HG02623 (cell line): ENCODE results near the gene CATSPER2.
"Not testable (repeated sequence)": the region's sequence is repeated elsewhere in the genome, so short reads cannot be mapped to it uniquely, and the experiment has no call there.

ENCODE experiments used
- ATAC-seq: cut with Tn5 transposase; IDR thresholded peaks from one replicate; pipeline ENCODE4 v1.9.1; 2021; ENCODE audit warnings: moderate library complexity; ENCODE audit not compliant: unreplicated experiment

CATSPER2 gene

GRCh38 chr15:43648649-43649429 is at the start of gene CATSPER2:
Gene CATSPER2 (minus strand): TSS chr15:43648844. CDS start chr15:43648061, 783 bp downstream.
- ATAC-seq: no peak

GRCh38 chr15:43693148-43694022 is 44.7 kb upstream of the CATSPER2 start, which contains the start of gene CKMT1A:
Gene CKMT1A (plus strand): TSS chr15:43693859. CDS start chr15:43694051, 192 bp downstream.
- not testable (repeated sequence) for ATAC-seq

- not testable (repeated sequence) for ATAC-seq
These were observed 44.0 kb upstream of the CATSPER2 start for GRCh38 chr15:43692679-43693078.

- peak; percentile 94 for ATAC-seq
These were observed 41.1 kb upstream of the CATSPER2 start for GRCh38 chr15:43689604-43690301.

GRCh38 chr15:43674175-43674574 is 25.5 kb upstream of the CATSPER2 start:
- ATAC-seq: not testable (repeated sequence)

DNA sequence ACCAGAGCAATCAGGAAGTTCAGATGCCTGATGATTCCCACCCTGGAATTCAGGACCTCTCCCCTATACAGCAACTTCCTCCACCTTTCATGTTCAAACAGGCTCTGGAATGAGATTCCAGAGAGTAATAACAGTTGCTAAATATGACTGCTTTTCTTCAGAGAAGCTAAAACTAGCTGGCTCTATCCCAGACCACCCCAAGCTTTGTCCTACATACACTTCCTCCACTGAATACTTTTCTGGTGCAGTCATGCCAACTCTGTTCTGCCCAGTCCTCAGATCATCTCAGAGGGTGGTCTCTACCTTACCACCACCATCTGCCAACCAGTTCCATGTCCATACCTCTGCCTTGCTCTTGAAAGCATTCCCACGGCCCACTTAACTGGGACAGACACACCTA is 17.5 kb upstream of the CATSPER2 start:
- not testable (repeated sequence) for ATAC-seq

DNA sequence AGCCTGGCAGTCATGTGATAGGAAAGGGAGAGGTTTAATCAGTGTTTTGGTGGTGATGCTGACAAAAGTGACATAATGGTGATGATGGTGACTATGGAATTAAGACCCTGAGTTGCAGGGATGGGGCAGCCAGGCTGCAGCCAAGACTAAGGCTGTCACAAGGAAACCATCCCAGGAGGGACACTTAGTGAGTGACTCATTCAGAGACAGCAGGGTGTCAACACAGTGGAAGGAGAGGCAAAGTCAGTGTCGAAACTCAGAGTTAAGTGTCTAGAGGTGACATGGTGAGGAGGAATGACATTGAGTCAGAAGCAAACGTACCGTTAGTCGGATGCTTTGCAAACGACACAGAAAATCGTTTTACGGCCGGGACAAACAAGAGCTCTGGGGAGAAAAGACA is 14.7 kb upstream of the CATSPER2 start:
- not testable (repeated sequence) for ATAC-seq

GRCh38 chr15:43662293-43662692 is 13.6 kb upstream of the CATSPER2 start:
- not testable (repeated sequence) for ATAC-seq

DNA sequence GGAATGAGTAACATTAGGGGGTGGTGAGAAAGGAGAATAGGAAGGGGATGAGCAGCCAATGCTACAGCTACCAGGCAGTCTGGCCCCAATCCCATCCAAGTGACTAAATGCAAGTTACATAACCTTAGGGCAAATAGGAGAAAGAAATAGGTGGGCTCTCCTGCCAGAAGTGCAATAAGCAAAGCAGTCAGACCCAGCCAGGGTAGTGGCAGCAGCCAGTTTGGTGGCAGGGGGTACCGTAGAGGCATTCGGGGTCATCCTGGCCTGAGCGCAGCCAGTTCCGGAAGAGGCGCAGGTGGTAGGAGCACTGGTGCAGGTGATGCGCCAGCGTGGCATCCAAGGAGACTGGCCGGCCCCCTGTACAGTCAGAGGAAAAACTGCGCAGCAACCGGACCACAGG is 11.1 kb upstream of the CATSPER2 start:
- not testable (repeated sequence) for ATAC-seq

DNA sequence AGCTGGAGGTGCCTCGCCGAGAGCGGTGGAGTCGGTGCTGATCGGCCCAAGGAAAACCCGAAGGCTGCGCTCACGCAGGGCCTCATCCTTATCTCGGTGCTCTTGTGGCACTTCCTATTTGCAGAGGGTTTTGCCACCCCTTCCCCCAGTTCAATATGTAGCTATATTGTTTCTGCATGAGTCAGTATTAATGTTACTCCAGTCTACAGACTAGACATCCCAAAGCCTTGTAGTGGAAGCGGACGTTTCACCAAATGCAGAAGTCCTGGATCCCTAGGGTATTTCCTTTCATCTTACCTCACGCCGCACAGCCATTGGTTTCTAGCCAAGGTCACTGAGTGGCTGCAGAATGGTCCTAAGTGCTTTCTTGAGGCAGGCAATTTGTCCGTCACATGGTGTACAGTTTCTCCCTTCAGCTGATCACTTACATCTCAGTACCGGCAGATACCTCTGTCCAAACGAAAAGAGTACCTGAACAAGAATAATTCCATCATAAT is 834 bp upstream of the CATSPER2 start:
- not testable (repeated sequence) for ATAC-seq

DNA sequence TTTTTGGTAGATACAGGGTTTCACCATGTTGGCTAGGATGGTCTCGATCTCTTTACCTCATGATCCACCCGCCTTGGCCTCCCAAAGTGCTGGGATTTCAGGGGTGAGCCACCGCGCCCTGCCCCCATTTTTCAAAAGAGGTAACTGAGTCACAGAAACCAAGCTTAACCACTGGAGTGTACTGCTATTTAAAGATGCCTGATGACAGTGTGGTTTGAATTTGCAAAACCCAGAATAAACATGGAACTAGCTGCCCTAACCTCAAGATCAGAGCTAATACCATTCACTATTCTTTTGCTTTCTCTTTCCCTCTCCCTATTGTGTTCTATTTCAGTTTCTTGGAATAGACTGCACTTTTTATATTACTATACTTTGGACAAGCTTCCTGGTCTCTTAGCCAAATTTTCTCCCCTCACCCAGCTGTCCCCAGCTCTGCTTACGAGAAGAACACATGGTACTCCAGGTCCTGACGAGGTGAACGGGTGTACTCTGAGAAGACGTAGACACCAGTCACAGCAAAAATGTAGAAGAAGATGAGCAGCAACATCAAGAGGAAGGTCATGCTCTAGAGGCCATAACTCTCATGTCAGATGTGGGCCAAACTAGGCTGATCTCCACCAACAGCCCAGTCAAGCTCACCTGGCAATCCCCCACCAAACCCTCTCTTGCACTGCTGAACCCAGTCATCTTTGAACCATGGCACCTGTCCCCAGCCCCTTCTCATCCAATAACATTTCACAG is 10.0 kb downstream of the CATSPER2 start:
- ATAC-seq: not testable (repeated sequence)

- not testable (repeated sequence) for ATAC-seq
These were observed 21.7 kb downstream of the CATSPER2 start for GRCh38 chr15:43626937-43627336.

DNA sequence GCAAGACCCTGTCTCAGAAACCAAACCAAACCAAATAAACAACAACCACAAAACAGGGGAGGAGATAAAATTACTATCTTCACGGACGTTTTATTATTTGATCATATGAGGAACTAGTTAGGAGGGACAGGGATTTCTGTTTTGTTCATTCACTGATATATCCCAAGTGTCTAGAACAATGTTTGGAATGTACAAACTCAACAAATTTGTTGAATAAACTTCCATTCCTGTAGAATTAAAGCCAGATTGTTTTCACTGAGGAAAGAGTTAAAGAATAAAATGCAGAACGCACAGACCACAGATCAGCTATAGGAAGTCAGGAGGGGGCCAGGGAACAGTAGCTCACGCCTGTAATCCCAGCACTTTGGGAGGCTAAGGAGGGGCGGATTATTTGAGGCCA is 23.5 kb downstream of the CATSPER2 start:
- ATAC-seq: no peak

DNA sequence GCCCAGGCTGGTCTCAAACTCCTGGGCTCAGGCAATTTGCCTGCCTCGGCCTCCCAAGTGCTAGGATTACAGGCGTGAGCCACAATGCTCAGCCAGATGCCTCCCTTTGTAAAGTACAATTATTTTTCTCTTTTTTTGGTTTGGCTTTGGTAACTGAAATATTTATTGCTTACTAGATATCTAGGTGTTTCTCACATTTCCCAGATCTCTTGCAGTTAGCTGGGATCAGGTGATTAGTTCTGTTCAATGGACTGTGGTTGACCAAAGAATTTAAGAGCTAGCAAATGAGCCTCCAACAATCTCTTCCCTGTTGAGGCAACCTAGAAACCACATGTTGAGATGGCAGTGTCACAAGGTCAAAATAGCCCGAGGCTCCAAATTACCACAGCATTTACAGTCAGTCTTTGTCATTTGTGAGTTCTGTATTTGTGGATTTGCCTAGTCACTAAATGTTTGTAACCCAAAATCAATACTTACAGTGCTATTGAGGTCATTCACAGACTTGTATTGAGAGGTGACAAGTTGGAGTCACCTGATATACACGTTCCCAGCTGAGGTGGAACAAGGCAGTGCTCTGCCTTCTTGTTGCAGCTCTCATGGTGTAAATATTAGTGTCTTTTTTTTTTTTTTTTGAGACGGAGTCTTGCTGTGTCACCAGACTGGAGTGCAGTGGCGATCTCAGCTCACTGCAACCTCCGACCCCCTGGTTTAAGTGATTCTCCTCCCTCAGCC is 26.4 kb downstream of the CATSPER2 start:
- not testable (repeated sequence) for ATAC-seq

DNA sequence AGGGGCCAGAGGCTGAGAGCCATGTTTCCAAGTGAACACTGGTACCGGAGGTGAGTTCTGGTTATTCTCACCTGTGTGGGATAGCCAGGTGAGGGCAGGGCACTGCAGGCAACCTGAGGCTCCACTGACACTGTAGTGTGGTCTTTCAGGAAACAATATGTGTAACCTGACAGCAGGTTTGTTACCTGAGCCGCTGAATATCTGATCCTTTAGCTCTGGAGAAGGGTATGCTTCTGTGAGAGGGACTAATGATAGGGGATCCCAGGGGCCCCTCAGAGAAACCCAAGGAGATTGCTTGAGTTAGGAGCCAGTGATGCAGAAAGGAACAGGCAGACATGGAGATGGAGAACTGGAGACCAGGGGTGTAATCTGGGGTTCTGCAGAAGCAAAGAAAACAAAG is 29.9 kb downstream of the CATSPER2 start, which contains the start of gene STRC:
TSS of gene STRC (minus strand) at position 101 of the 400 bp plus-strand sequence. CDS start at position 23, 78 bp downstream.
- ATAC-seq: not testable (repeated sequence)

DNA sequence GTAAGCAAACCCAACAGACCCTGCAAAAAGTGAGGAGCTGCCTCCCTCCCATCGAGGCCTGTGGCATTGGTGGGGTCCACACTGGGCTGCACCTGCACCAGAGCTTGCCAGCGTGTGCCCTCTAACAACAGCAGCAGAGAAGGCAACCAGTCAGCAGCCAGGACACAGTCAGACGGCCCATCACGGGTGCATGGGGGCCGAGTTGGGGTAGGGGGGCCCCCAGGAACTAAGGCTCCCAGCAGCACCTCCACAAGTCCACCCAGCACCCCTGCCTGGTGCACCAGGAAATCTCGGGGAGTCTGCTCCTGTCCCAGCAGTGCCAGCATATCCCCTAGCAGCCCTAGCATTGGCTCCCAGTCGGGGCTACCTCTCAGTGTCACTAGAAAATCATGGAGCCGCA is 30.9 kb downstream of the CATSPER2 start:
- not testable (repeated sequence) for ATAC-seq

DNA sequence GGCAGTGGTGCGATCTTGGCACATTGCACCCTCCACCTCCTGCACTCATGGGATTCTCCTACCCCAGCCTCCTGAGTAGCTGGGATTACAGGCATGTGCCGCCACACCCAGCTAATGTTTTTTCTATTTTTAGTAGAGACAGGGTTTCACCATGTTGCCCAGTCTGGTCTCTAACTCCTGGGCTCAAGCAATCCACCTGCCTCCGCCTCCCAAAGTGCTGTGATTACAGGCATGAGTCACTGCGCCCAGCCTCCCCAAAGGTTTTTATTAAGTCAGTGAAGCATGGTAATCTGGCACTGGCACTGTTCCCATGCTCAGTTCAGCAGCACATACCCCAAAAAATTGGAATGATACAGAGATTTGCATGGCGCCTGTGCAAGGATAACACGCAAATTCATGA is 46.4 kb downstream of the CATSPER2 start:
- not testable (repeated sequence) for ATAC-seq

DNA sequence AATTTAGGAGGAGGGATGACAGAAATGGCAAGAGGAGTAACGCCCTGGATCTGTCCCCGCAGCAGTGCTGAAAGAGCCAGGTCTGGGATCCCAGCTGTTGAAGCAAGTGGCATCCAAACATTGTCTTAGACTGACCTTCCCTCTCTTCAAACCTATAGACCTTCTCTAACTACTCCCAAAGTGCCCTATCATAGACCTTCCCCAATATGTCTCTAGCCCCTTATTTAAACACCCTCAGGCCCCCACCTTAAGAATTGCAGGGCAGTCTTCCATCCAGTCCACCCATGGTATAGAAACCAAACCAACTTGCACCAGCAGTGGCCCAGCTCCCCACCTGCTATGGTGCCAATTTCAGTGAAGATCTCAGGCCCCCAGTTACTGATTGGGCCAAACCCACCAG is 48.4 kb downstream of the CATSPER2 start:
- ATAC-seq: not testable (repeated sequence)

DNA sequence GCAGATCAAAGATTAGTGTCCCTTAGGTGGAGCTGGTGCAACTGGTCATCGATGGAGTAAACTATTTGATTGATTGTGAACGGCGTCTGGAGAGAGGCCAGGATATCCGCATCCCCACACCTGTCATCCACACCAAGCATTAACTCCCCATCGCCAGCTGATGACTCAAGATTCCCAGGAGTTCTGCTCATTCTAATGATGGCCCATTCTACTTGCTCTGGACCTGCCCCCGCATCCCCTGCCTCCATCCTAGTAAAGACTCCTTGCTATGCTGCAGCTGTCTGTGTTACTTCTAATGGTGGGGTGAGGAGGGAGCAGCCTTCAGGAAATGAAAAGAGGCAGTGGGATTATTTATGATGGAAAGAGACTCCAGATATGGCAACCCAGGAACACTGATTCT is 49.5 kb downstream of the CATSPER2 start:
- not testable (repeated sequence) for ATAC-seq
